ENCODE results near the gene ELN. TPM values are rescaled to one million over a fixed set of nuclear protein-coding genes. Genes with fewer than 3 reads are reported as not detected.

ELN gene
- total RNA-seq, 1 experiment from 2014 or later = 100 TPM

GRCh38 chr7:74051629-74052410 lies 23.8 kb downstream of the ELN start:
- Histone ChIP-seq H3K9me3 (replicated peaks) (no peaks in the 10 kb centered on the region), H3K4me3 (no peak overlapping the region), H3K27ac (no peak overlapping the region), H3K27me3 (no peaks in the 10 kb centered on the region), H3K4me1 (no peaks in the 10 kb centered on the region; the same call in 1 of the 2 replicates), H3K36me3 (peaks cover 35% of the 10 kb centered on the region)
- DNase-seq = peak; percentile 69 to 72

- Histone ChIP-seq H3K27ac (no peak overlapping the region), H3K9me3 (replicated peaks) (no peaks in the 10 kb centered on the region), H3K4me1 (no peaks in the 10 kb centered on the region; the same call in 1 of the 2 replicates), H3K27me3 (no peaks in the 10 kb centered on the region), H3K4me3 (no peak overlapping the region), H3K36me3 (peaks cover 30% of the 10 kb centered on the region)
- no peak for DNase-seq
Observed at GRCh38 chr7:74052628-74053027, 24.7 kb downstream of the ELN start.

GRCh38 chr7:74053589-74054186 lies 25.7 kb downstream of the ELN start:
- H3K36me3 ChIP-seq = peaks cover 27% of the 10 kb centered on the region
- DNase-seq = no peak
- H3K27ac ChIP-seq = no peak overlapping the region
- H3K9me3 ChIP-seq (replicated peaks) = no peaks in the 10 kb centered on the region
- no peaks in the 10 kb centered on the region; the same call in 1 of the 2 replicates for H3K4me1 ChIP-seq
- H3K4me3 ChIP-seq = no peak overlapping the region
- H3K27me3 ChIP-seq = no peaks in the 10 kb centered on the region

- H3K4me1 ChIP-seq = no peaks in the 10 kb centered on the region; the same call in 1 of the 2 replicates
Observed at GRCh38 chr7:74056096-74056915, 28.3 kb downstream of the ELN start.

GRCh38 chr7:74057216-74057925 lies 29.4 kb downstream of the ELN start:
- no peak overlapping the region for H3K27ac ChIP-seq
- no peaks in the 10 kb centered on the region for H3K27me3 ChIP-seq
- H3K4me1 ChIP-seq = no peaks in the 10 kb centered on the region
- H3K4me3 ChIP-seq = no peak overlapping the region
- H3K9me3 ChIP-seq (replicated peaks) = no peaks in the 10 kb centered on the region
- DNase-seq = no peak
- H3K36me3 ChIP-seq = peaks cover 9% of the 10 kb centered on the region

More at GRCh38 chr7:74056096-74056915, 28.3 kb downstream of the ELN start:
- no peak for DNase-seq
- Histone ChIP-seq H3K27ac (no peak overlapping the region), H3K27me3 (no peaks in the 10 kb centered on the region), H3K9me3 (replicated peaks) (no peaks in the 10 kb centered on the region), H3K36me3 (peaks cover 11% of the 10 kb centered on the region), H3K4me3 (no peak overlapping the region)

GRCh38 chr7:74057987-74058386 lies 30.0 kb downstream of the ELN start:
- no peaks in the 10 kb centered on the region for H3K4me1 ChIP-seq
- H3K27ac ChIP-seq = no peak overlapping the region
- no peak overlapping the region for H3K4me3 ChIP-seq
- no peak for DNase-seq
- peaks cover 13% of the 10 kb centered on the region for H3K36me3 ChIP-seq
- no peaks in the 10 kb centered on the region for H3K27me3 ChIP-seq
- H3K9me3 ChIP-seq (replicated peaks) = no peaks in the 10 kb centered on the region

GRCh38 chr7:74058486-74058885 lies 30.5 kb downstream of the ELN start:
- Histone ChIP-seq H3K27ac (no peak overlapping the region), H3K27me3 (no peaks in the 10 kb centered on the region), H3K36me3 (peaks cover 10% of the 10 kb centered on the region), H3K4me1 (no peaks in the 10 kb centered on the region), H3K9me3 (replicated peaks) (no peaks in the 10 kb centered on the region), H3K4me3 (no peak overlapping the region)
- DNase-seq = no peak

GRCh38 chr7:74059037-74059436 lies 31.1 kb downstream of the ELN start:
- Histone ChIP-seq H3K9me3 (replicated peaks) (no peaks in the 10 kb centered on the region), H3K27me3 (no peaks in the 10 kb centered on the region), H3K4me3 (no peak overlapping the region), H3K27ac (no peak overlapping the region), H3K4me1 (no peaks in the 10 kb centered on the region), H3K36me3 (peaks cover 10% of the 10 kb centered on the region)
- no peak for DNase-seq

GRCh38 chr7:74059681-74060588 lies 32.0 kb downstream of the ELN start:
- no peaks in the 10 kb centered on the region for H3K27me3 ChIP-seq
- no peak for DNase-seq
- no peaks in the 10 kb centered on the region for H3K4me1 ChIP-seq
- no peaks in the 10 kb centered on the region for H3K9me3 ChIP-seq (replicated peaks)
- H3K36me3 ChIP-seq = peaks cover 7% of the 10 kb centered on the region
- H3K27ac ChIP-seq = no peak overlapping the region
- H3K4me3 ChIP-seq = no peak overlapping the region

GRCh38 chr7:74061840-74062539 lies 34.0 kb downstream of the ELN start:
- no peaks in the 10 kb centered on the region for H3K4me1 ChIP-seq
- no peaks in the 10 kb centered on the region for H3K9me3 ChIP-seq (replicated peaks)
- no peak overlapping the region for H3K4me3 ChIP-seq
- DNase-seq = no peak
- H3K27me3 ChIP-seq = no peaks in the 10 kb centered on the region
- H3K27ac ChIP-seq = no peak overlapping the region
- peaks cover 9% of the 10 kb centered on the region; the same call in 1 of the 2 replicates for H3K36me3 ChIP-seq

- no peak overlapping the region for H3K27ac ChIP-seq
- H3K36me3 ChIP-seq = peaks cover 9% of the 10 kb centered on the region; the same call in 1 of the 2 replicates
- no peaks in the 10 kb centered on the region for H3K27me3 ChIP-seq
Observed at GRCh38 chr7:74063223-74063641, 35.3 kb downstream of the ELN start.

GRCh38 chr7:74063646-74064045 lies 35.7 kb downstream of the ELN start:
- Histone ChIP-seq H3K27me3 (no peaks in the 10 kb centered on the region), H3K4me3 (no peak overlapping the region), H3K9me3 (replicated peaks) (no peaks in the 10 kb centered on the region), H3K4me1 (0 out of 2 replicates have a peak, but pooled peaks cover 3% of the 10 kb centered on the region), H3K27ac (no peak overlapping the region), H3K36me3 (peaks cover 9% of the 10 kb centered on the region; the same call in 1 of the 2 replicates)
- no peak for DNase-seq

More at GRCh38 chr7:74063223-74063641, 35.3 kb downstream of the ELN start:
- Histone ChIP-seq H3K4me1 (0 out of 2 replicates have a peak, but pooled peaks cover 3% of the 10 kb centered on the region), H3K9me3 (replicated peaks) (no peaks in the 10 kb centered on the region), H3K4me3 (no peak overlapping the region)
- no peak for DNase-seq

- no peak for DNase-seq
- no peaks in the 10 kb centered on the region for H3K27me3 ChIP-seq
- H3K4me3 ChIP-seq = no peak overlapping the region
- H3K9me3 ChIP-seq (replicated peaks) = no peaks in the 10 kb centered on the region
- H3K36me3 ChIP-seq = peaks cover 9% of the 10 kb centered on the region; the same call in 1 of the 2 replicates
- H3K4me1 ChIP-seq = 0 out of 2 replicates have a peak, but pooled peaks cover 3% of the 10 kb centered on the region
- no peak overlapping the region for H3K27ac ChIP-seq
Observed at GRCh38 chr7:74064696-74065095, 36.7 kb downstream of the ELN start.

Measured in SJCRH30 (cell line).